ENCODE data around the gene PLAGL1.

The PLAGL1 gene

GRCh38 chr6:143950875-143951274 lies 57.2 kb downstream of the PLAGL1 start:
- H3K9me3 ChIP-seq (ENCODE audit: control insufficient read depth, insufficient read depth, low read depth, low read length): no peaks in the 10 kb centered on the region
- H3K27ac ChIP-seq (ENCODE audit: low read depth, low read length): no peak overlapping the region
- no peak overlapping the region for H3K4me3 ChIP-seq (ENCODE audit: low read depth, low read length)
- H3K4me1 ChIP-seq (ENCODE audit: control insufficient read depth, insufficient read depth, low read length): peaks cover 11% of the 10 kb centered on the region; the same call in 1 of the 2 replicates
- H3K36me3 ChIP-seq (ENCODE audit: control insufficient read depth, insufficient read depth, low read length): no peaks in the 10 kb centered on the region
- H3K9ac ChIP-seq (ENCODE audit: low read length): no peak overlapping the region
- peaks cover 80% of the 10 kb centered on the region for H3K27me3 ChIP-seq (ENCODE audit: control insufficient read depth, insufficient read depth, low read length)

GRCh38 chr6:143949962-143950361 lies 58.1 kb downstream of the PLAGL1 start:
- Histone ChIP-seq H3K27ac (ENCODE audit: low read depth, low read length) (no peak overlapping the region), H3K9me3 (ENCODE audit: control insufficient read depth, insufficient read depth, low read depth, low read length) (no peaks in the 10 kb centered on the region), H3K4me3 (ENCODE audit: low read depth, low read length) (no peak overlapping the region), H3K9ac (ENCODE audit: low read length) (no peak overlapping the region), H3K36me3 (ENCODE audit: control insufficient read depth, insufficient read depth, low read length) (no peaks in the 10 kb centered on the region), H3K27me3 (ENCODE audit: control insufficient read depth, insufficient read depth, low read length) (peaks cover 75% of the 10 kb centered on the region), H3K4me1 (ENCODE audit: control insufficient read depth, insufficient read depth, low read length) (peaks cover 11% of the 10 kb centered on the region; the same call in 1 of the 2 replicates)

- Histone ChIP-seq H3K9me3 (ENCODE audit: control insufficient read depth, insufficient read depth, low read depth, low read length) (no peaks in the 10 kb centered on the region), H3K27me3 (ENCODE audit: control insufficient read depth, insufficient read depth, low read length) (peaks cover 74% of the 10 kb centered on the region), H3K36me3 (ENCODE audit: control insufficient read depth, insufficient read depth, low read length) (no peaks in the 10 kb centered on the region), H3K9ac (ENCODE audit: low read length) (no peak overlapping the region), H3K27ac (ENCODE audit: low read depth, low read length) (no peak overlapping the region), H3K4me1 (ENCODE audit: control insufficient read depth, insufficient read depth, low read length) (peaks cover 11% of the 10 kb centered on the region; the same call in 1 of the 2 replicates), H3K4me3 (ENCODE audit: low read depth, low read length) (no peak overlapping the region)
These were observed 58.5 kb downstream of the PLAGL1 start for GRCh38 chr6:143949535-143949934.

- H3K27ac ChIP-seq (ENCODE audit: low read depth, low read length): no peak overlapping the region
- H3K4me1 ChIP-seq (ENCODE audit: control insufficient read depth, insufficient read depth, low read length): peaks cover 11% of the 10 kb centered on the region; the same call in 1 of the 2 replicates
- H3K27me3 ChIP-seq (ENCODE audit: control insufficient read depth, insufficient read depth, low read length): peaks cover 63% of the 10 kb centered on the region
- H3K36me3 ChIP-seq (ENCODE audit: control insufficient read depth, insufficient read depth, low read length): no peaks in the 10 kb centered on the region
- H3K9me3 ChIP-seq (ENCODE audit: control insufficient read depth, insufficient read depth, low read depth, low read length): no peaks in the 10 kb centered on the region
- no peak overlapping the region for H3K9ac ChIP-seq (ENCODE audit: low read length)
- no peak overlapping the region for H3K4me3 ChIP-seq (ENCODE audit: low read depth, low read length)
These were observed 59.9 kb downstream of the PLAGL1 start for GRCh38 chr6:143948208-143948607.

- Histone ChIP-seq H3K36me3 (ENCODE audit: control insufficient read depth, insufficient read depth, low read length) (no peaks in the 10 kb centered on the region), H3K27me3 (ENCODE audit: control insufficient read depth, insufficient read depth, low read length) (peaks cover 7% of the 10 kb centered on the region; the same call in 1 of the 2 replicates), H3K27ac (ENCODE audit: low read depth, low read length) (no peak overlapping the region), H3K4me1 (ENCODE audit: control insufficient read depth, insufficient read depth, low read length) (peaks cover 14% of the 10 kb centered on the region), H3K4me3 (ENCODE audit: low read depth, low read length) (no peak overlapping the region), H3K9ac (ENCODE audit: low read length) (no peak overlapping the region), H3K9me3 (ENCODE audit: control insufficient read depth, insufficient read depth, low read depth, low read length) (no peaks in the 10 kb centered on the region)
These were observed 66.0 kb downstream of the PLAGL1 start for GRCh38 chr6:143941852-143942627.

- Histone ChIP-seq H3K27me3 (ENCODE audit: control insufficient read depth, insufficient read depth, low read length) (peaks cover 4% of the 10 kb centered on the region; the same call in 1 of the 2 replicates), H3K4me3 (ENCODE audit: low read depth, low read length) (no peak overlapping the region), H3K27ac (ENCODE audit: low read depth, low read length) (no peak overlapping the region), H3K36me3 (ENCODE audit: control insufficient read depth, insufficient read depth, low read length) (no peaks in the 10 kb centered on the region), H3K9me3 (ENCODE audit: control insufficient read depth, insufficient read depth, low read depth, low read length) (no peaks in the 10 kb centered on the region), H3K4me1 (ENCODE audit: control insufficient read depth, insufficient read depth, low read length) (peaks cover 22% of the 10 kb centered on the region), H3K9ac (ENCODE audit: low read length) (no peak overlapping the region)
These were observed 68.0 kb downstream of the PLAGL1 start for GRCh38 chr6:143940011-143940597.

GRCh38 chr6:143939364-143939763 lies 68.7 kb downstream of the PLAGL1 start:
- H3K9ac ChIP-seq (ENCODE audit: low read length): no peak overlapping the region
- peaks cover 22% of the 10 kb centered on the region for H3K4me1 ChIP-seq (ENCODE audit: control insufficient read depth, insufficient read depth, low read length)
- H3K27ac ChIP-seq (ENCODE audit: low read depth, low read length): no peak overlapping the region
- H3K4me3 ChIP-seq (ENCODE audit: low read depth, low read length): no peak overlapping the region
- no peaks in the 10 kb centered on the region for H3K9me3 ChIP-seq (ENCODE audit: control insufficient read depth, insufficient read depth, low read depth, low read length)
- H3K27me3 ChIP-seq (ENCODE audit: control insufficient read depth, insufficient read depth, low read length): no peaks in the 10 kb centered on the region; the same call in 1 of the 2 replicates
- H3K36me3 ChIP-seq (ENCODE audit: control insufficient read depth, insufficient read depth, low read length): no peaks in the 10 kb centered on the region

GRCh38 chr6:143937668-143937970 lies 70.4 kb downstream of the PLAGL1 start:
- Histone ChIP-seq H3K36me3 (ENCODE audit: control insufficient read depth, insufficient read depth, low read length) (no peaks in the 10 kb centered on the region), H3K27ac (ENCODE audit: low read depth, low read length) (no peak overlapping the region), H3K4me1 (ENCODE audit: control insufficient read depth, insufficient read depth, low read length) (peaks cover 22% of the 10 kb centered on the region), H3K9me3 (ENCODE audit: control insufficient read depth, insufficient read depth, low read depth, low read length) (no peaks in the 10 kb centered on the region), H3K4me3 (ENCODE audit: low read depth, low read length) (no peak overlapping the region), H3K27me3 (ENCODE audit: control insufficient read depth, insufficient read depth, low read length) (no peaks in the 10 kb centered on the region), H3K9ac (ENCODE audit: low read length) (no peak overlapping the region)

- Histone ChIP-seq H3K4me1 (ENCODE audit: control insufficient read depth, insufficient read depth, low read length) (peaks cover 22% of the 10 kb centered on the region), H3K36me3 (ENCODE audit: control insufficient read depth, insufficient read depth, low read length) (no peaks in the 10 kb centered on the region), H3K4me3 (ENCODE audit: low read depth, low read length) (no peak overlapping the region), H3K9ac (ENCODE audit: low read length) (no peak overlapping the region), H3K27me3 (ENCODE audit: control insufficient read depth, insufficient read depth, low read length) (no peaks in the 10 kb centered on the region), H3K9me3 (ENCODE audit: control insufficient read depth, insufficient read depth, low read depth, low read length) (no peaks in the 10 kb centered on the region), H3K27ac (ENCODE audit: low read depth, low read length) (peak overlapping the region; percentile 11; the same call in 1 of the 2 replicates)
These were observed 71.0 kb downstream of the PLAGL1 start for GRCh38 chr6:143936778-143937667.

- Histone ChIP-seq H3K9ac (ENCODE audit: low read length) (no peak overlapping the region), H3K27me3 (ENCODE audit: control insufficient read depth, insufficient read depth, low read length) (no peaks in the 10 kb centered on the region), H3K9me3 (ENCODE audit: control insufficient read depth, insufficient read depth, low read depth, low read length) (0 out of 2 replicates have a peak, but pooled peaks cover 2% of the 10 kb centered on the region), H3K4me3 (ENCODE audit: low read depth, low read length) (no peak overlapping the region), H3K36me3 (ENCODE audit: control insufficient read depth, insufficient read depth, low read length) (no peaks in the 10 kb centered on the region), H3K27ac (ENCODE audit: low read depth, low read length) (no peak overlapping the region), H3K4me1 (ENCODE audit: control insufficient read depth, insufficient read depth, low read length) (peaks cover 19% of the 10 kb centered on the region)
These were observed 71.7 kb downstream of the PLAGL1 start for GRCh38 chr6:143936347-143936746.

- no peaks in the 10 kb centered on the region for H3K27me3 ChIP-seq (ENCODE audit: control insufficient read depth, insufficient read depth, low read length)
- H3K27ac ChIP-seq (ENCODE audit: low read depth, low read length): no peak overlapping the region
- no peak overlapping the region for H3K4me3 ChIP-seq (ENCODE audit: low read depth, low read length)
- H3K9ac ChIP-seq (ENCODE audit: low read length): no peak overlapping the region
- H3K36me3 ChIP-seq (ENCODE audit: control insufficient read depth, insufficient read depth, low read length): no peaks in the 10 kb centered on the region
- peaks cover 19% of the 10 kb centered on the region for H3K4me1 ChIP-seq (ENCODE audit: control insufficient read depth, insufficient read depth, low read length)
- H3K9me3 ChIP-seq (ENCODE audit: control insufficient read depth, insufficient read depth, low read depth, low read length): peaks cover 10% of the 10 kb centered on the region
These were observed 73.2 kb downstream of the PLAGL1 start for GRCh38 chr6:143934867-143935266.

Data from HUES6 (cell line).